Tibial nerve (tissue), 4 donors: Measurements from ENCODE around the gene NOP58. TPM values are rescaled to one million over a fixed set of nuclear protein-coding genes. Genes with fewer than 3 reads are reported as not detected.

Source experiments
- DNase-seq, 2 donors: peaks; one replicate each; pipeline ENCODE4 v3.0.0-alpha.2; 2019; ENCODE audit warnings: low spot score in 2 of 2
- H3K27ac ChIP-seq, 4 donors: fragments of 200-600 bp; sonication (generic) in 3 of 4; one replicate each; pipeline ENCODE4 v1.5.1; 2017 to 2019; ENCODE audit warnings: mild to moderate bottlenecking in 1 of 4
- H3K27me3 ChIP-seq, 2 donors: fragments of 200-600 bp; sonication (generic) in 1 of 2; one replicate each; pipeline versions ENCODE4 v1.5.1 to v1.6.0; 2017 to 2019
- H3K36me3 ChIP-seq, 3 donors: fragments of 200-600 bp; sonication (generic); one replicate each; pipeline ENCODE4 v1.5.1; 2018 to 2019
- H3K4me1 ChIP-seq, 4 donors: fragments of 200-600 bp; sonication (generic) in 3 of 4; one replicate each; pipeline ENCODE4 v1.5.1; 2017 to 2019
- H3K4me3 ChIP-seq, 4 donors: fragments of 200-600 bp; sonication (generic) in 3 of 4; one replicate each; pipeline ENCODE4 v1.5.1; 2017 to 2019; ENCODE audit warnings: mild to moderate bottlenecking in 1 of 4, moderate library complexity in 1 of 4
- H3K9me3 ChIP-seq, 4 donors: fragments of 200-600 bp; sonication (generic) in 3 of 4; one replicate each; pipeline ENCODE4 v1.5.1; 2017 to 2019
- EP300 ChIP-seq, 2 donors: sonication (generic); formaldehyde crosslinking; IDR thresholded peaks; one replicate each; pipeline ENCODE4 v1.6.1; 2017; ENCODE audit warnings: antibody characterized with exemption in 2 of 2, mild to moderate bottlenecking in 1 of 2
- POLR2A ChIP-seq, 2 donors: fragments of 450-650 bp; IDR thresholded peaks; one replicate each; pipeline ENCODE4 v1.6.1; 2017; ENCODE audit warnings: antibody characterized with exemption in 2 of 2, mild to moderate bottlenecking in 2 of 2, moderate library complexity in 2 of 2
- WGBS, 2 donors: methylation state at CpG; one replicate each; pipeline ENCODE4 v1.1.5; 2018; 5-methylcytosine and 5-hydroxymethylcytosine counted together
- total RNA-seq, 4 donors: library from RNA; depleted of rRNA; stranded (reverse); fragments of >200 nt; gene quantifications; one replicate each; pipeline ENCODE4 v1.1.0, GENCODE V29; 2016
- TF ChIP-seq, protein P1 (sequence below), 5 experiments: fragments of 200-600 bp in 3 of 5; fragments of 450-650 bp in 2 of 5; sonication (generic) in 3 of 5; IDR thresholded peaks; one replicate each; pipeline ENCODE4 v1.5.1; 2016 to 2019; ENCODE audit warnings: antibody characterized with exemption in 5 of 5, mild to moderate bottlenecking in 3 of 5, moderate library complexity in 2 of 5

Gene NOP58
- total RNA-seq, 4 donors from 2014 or later: 52.9 to 72.8 (median 69.6) TPM

DNA sequence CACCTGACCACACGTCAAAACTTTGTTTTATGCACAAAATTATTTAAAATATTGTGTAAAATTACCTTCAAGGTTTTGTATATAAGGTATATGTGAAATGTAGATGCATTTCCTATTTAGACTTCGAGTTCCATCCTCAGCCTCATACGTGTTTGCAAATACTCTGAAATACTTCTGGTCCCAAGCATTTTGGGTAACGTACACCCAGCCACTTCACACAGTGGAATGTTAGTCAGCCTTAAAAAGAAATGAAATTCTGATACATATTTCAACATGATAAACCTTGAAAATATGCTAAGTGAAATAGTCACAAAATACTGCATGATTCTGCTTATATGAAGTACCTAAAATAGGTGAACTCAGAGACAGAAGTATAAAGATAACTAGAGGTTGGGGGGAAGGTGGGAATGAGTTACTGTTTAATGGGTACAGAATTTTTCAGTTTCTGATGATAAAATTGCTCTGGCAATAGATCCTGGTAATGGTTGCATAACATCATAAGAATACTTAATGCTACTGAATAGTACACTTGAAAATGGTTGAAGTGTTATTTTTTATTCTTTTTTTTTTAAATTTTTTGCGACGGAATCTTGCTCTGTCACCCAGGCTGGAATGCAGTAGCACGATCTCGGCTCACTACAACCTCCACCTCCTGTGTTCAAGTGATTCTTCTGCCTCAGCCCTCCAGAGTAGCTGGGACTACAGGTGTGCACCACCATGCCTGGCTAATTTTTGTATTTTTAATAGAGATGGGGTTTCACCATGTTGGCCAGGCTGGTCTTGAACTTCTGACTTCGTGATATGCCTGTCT, 24.0 kb downstream of the NOP58 start:
- TF ChIP-seq, protein P1, sequence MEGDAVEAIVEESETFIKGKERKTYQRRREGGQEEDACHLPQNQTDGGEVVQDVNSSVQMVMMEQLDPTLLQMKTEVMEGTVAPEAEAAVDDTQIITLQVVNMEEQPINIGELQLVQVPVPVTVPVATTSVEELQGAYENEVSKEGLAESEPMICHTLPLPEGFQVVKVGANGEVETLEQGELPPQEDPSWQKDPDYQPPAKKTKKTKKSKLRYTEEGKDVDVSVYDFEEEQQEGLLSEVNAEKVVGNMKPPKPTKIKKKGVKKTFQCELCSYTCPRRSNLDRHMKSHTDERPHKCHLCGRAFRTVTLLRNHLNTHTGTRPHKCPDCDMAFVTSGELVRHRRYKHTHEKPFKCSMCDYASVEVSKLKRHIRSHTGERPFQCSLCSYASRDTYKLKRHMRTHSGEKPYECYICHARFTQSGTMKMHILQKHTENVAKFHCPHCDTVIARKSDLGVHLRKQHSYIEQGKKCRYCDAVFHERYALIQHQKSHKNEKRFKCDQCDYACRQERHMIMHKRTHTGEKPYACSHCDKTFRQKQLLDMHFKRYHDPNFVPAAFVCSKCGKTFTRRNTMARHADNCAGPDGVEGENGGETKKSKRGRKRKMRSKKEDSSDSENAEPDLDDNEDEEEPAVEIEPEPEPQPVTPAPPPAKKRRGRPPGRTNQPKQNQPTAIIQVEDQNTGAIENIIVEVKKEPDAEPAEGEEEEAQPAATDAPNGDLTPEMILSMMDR (IDR thresholded peaks at IDR 0.05): no peak
- TF ChIP-seq POLR2A (IDR thresholded peaks at IDR 0.05): no peak
- no peak for TF ChIP-seq EP300 (IDR thresholded peaks at IDR 0.05)
- Histone ChIP-seq H3K27ac (no peak overlapping the region), H3K4me1 (no peaks in the 10 kb centered on the region), H3K36me3 (peaks cover 5 to 96% (median 34%) of the 10 kb centered on the region in 3 donors), H3K9me3 (no peaks in the 10 kb centered on the region), H3K27me3 (no peaks in the 10 kb centered on the region), H3K4me3 (no peak overlapping the region)
- DNase-seq: no peak
- 88 to 91% methylated on average over 9 of the region's 9 CpGs for WGBS, 2 donors

DNA sequence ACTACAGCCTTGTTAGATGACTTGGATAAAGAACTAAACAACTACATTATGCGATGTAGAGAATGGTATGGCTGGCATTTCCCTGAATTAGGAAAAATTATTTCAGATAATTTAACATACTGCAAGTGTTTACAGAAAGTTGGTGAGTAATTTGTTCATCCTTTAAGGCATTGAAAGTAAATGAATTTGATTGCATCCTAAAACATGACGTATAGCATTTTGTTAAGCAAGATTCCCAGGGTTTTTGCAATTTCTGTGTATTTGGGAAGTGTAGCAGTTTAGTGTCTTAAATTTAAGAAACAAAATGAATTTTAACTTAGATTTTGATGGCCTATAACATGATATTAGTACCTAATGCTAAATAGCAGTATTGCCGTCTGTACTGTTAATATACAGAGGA, 24.8 kb downstream of the NOP58 start:
- peaks cover 5 to 96% (median 31%) of the 10 kb centered on the region in 3 donors for H3K36me3 ChIP-seq

DNA sequence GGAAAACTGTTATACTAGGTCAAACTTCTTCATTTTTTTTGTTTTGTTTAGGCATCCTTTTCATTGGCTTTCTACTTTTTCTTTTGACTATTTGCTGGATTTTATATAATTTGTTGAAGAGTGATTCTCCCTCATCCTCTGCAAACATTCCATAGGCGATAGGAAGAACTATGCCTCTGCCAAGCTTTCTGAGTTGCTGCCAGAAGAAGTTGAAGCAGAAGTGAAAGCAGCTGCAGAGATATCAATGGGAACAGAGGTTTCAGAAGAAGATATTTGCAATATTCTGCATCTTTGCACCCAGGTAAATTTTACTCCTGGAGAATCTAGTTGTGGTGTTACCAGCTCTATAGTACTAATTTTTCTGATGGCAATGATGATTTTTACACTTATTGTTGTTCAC, 25.4 kb downstream of the NOP58 start:
- TF ChIP-seq POLR2A (IDR thresholded peaks at IDR 0.05) (no peak), EP300 (IDR thresholded peaks at IDR 0.05) (no peak)
- TF ChIP-seq, protein P1 (IDR thresholded peaks at IDR 0.05): no peak
- Histone ChIP-seq H3K9me3 (no peaks in the 10 kb centered on the region), H3K36me3 (peaks cover 5 to 96% (median 31%) of the 10 kb centered on the region in 3 donors), H3K4me3 (no peak overlapping the region), H3K27me3 (no peaks in the 10 kb centered on the region), H3K27ac (no peak overlapping the region), H3K4me1 (no peaks in the 10 kb centered on the region)
- no peak for DNase-seq
- 82 to 88% methylated on average over 1 of the region's 1 CpG for WGBS, 2 donors

More for the DNA sequence above, 24.8 kb downstream of the NOP58 start:
- no peak for TF ChIP-seq EP300 (IDR thresholded peaks at IDR 0.05)
- TF ChIP-seq, protein P1 (IDR thresholded peaks at IDR 0.05): no peak
- TF ChIP-seq POLR2A (IDR thresholded peaks at IDR 0.05): no peak
- WGBS, 2 donors: 91 to 93% methylated on average over 3 of the region's 3 CpGs
- H3K4me1 ChIP-seq: no peaks in the 10 kb centered on the region
- no peaks in the 10 kb centered on the region for H3K27me3 ChIP-seq
- no peak for DNase-seq
- no peaks in the 10 kb centered on the region for H3K9me3 ChIP-seq
- H3K4me3 ChIP-seq: no peak overlapping the region
- H3K27ac ChIP-seq: no peak overlapping the region

DNA sequence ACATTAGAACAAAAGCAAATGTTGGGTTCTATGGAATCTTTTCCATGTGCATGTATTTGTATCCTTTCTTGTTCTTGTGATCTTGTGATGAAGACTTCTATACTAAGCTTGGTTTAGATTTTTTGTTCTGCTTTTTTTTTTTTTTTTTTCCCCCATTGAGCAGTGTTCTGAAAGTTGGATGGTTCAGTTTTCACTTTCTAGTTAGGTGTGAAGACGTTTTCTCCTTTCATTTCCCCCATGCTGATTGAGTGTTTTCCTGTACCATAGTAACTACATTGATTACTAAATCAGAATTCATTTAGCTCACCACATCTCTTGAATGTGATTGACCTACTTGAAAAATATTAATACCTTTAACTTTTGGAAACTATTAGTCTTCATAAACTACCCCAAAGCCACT, 34.1 kb downstream of the NOP58 start:
- H3K9me3 ChIP-seq: no peaks in the 10 kb centered on the region
- WGBS, 2 donors: 53 to 60% methylated on average over 1 of the region's 1 CpG
- H3K4me3 ChIP-seq: no peak overlapping the region
- no peak for TF ChIP-seq EP300 (IDR thresholded peaks at IDR 0.05)
- TF ChIP-seq, protein P1 (IDR thresholded peaks at IDR 0.05): no peak
- no peaks in the 10 kb centered on the region for H3K27me3 ChIP-seq
- no peak for DNase-seq
- H3K4me1 ChIP-seq: no peaks in the 10 kb centered on the region
- peaks cover 3 to 99% (median 11%) of the 10 kb centered on the region in 3 donors for H3K36me3 ChIP-seq
- H3K27ac ChIP-seq: no peak overlapping the region

DNA sequence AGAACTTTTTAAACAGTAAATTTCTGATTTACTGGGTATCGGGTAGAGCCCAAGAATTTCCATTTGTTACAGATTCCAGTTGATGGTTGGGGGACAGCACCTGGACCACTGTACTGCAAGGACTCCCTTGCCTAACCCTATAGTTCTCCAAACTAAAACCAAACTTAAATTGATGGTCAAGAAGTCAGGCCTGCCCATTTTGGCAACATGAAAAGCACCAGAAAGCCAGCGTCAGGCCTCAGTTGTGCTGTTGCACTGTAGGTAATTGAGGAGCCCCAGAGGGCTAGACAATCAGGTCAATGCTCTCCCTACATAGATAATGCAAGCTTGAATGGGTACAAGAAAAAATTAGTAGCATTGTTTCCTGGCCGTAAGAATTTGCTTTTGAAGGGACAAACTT, 40.5 kb downstream of the NOP58 start:
- peaks cover 0 to 88% (median 12%) of the 10 kb centered on the region in 3 donors for H3K36me3 ChIP-seq

More for the DNA sequence above, 40.5 kb downstream of the NOP58 start:
- no peak for DNase-seq
- Histone ChIP-seq H3K27ac (no peak overlapping the region), H3K4me1 (no peaks in the 10 kb centered on the region), H3K4me3 (no peak overlapping the region), H3K27me3 (no peaks in the 10 kb centered on the region), H3K9me3 (no peaks in the 10 kb centered on the region)
- WGBS, 2 donors: 90 to 91% methylated on average over 3 of the region's 3 CpGs
- no peak for TF ChIP-seq POLR2A (IDR thresholded peaks at IDR 0.05)
- no peak for TF ChIP-seq EP300 (IDR thresholded peaks at IDR 0.05)
- TF ChIP-seq, protein P1 (IDR thresholded peaks at IDR 0.05): no peak
